SK-N-SH (cell line): ENCODE data around the gene PHLPP1. TPM values are rescaled to one million over a fixed set of nuclear protein-coding genes. Genes with fewer than 3 reads are reported as not detected.

Experiments
- CTCF ChIA-PET: fragments of 300-600, 350-600 bp; formaldehyde crosslinking; extraction: SDS; loops from one replicate; lab custom pipeline; 2021; lab: Yijun Ruan, JAX
- POLR2A ChIA-PET: fragments of 350-600 bp; sonication (Branson Sonifier 250); formaldehyde crosslinking; extraction: SDS; loops from one replicate; lab custom pipeline; 2020; ENCODE audit warnings: antibody characterized with exemption, inconsistent platforms; lab: Yijun Ruan, JAX
- DNase-seq: peaks from one replicate; pipeline ENCODE4 v3.0.0; 2012
- H2AFZ ChIP-seq: fragments of 200-600 bp; sonication (generic); 2 replicates; pipeline ENCODE4 v1.8.1; 2016; ENCODE audit warnings: antibody characterized with exemption, mild to moderate bottlenecking, low read depth
- H3F3A ChIP-seq: fragments of 200-600 bp; sonication (generic); replicated peaks from 2 replicates; pipeline ENCODE3; 2016; ENCODE audit warnings: antibody characterized with exemption, mild to moderate bottlenecking; ENCODE audit not compliant: insufficient read depth
- H3K27ac ChIP-seq, 2 experiments: fragments of 200-500 bp in 1 of 2; fragments of 200-600 bp in 1 of 2; sonication (Bioruptor generic) in 1 of 2; sonication (generic), shearing (Covaris generic) in 1 of 2; 2 replicates each; pipeline versions ENCODE4 v1.5.1 to v1.6.1; 2014 to 2016; ENCODE audit warnings: low read depth in 2 of 2, inconsistent platforms in 1 of 2, low read length in 1 of 2, mild to moderate bottlenecking in 1 of 2, mixed read lengths in 1 of 2
- H3K27me3 ChIP-seq: fragments of 200-600 bp; sonication (generic), shearing (Covaris generic); 2 replicates; pipeline ENCODE4 v1.6.1; 2016; ENCODE audit warnings: mixed run types; ENCODE audit not compliant: insufficient read depth
- H3K36me3 ChIP-seq, 2 experiments: fragments of 200-500 bp in 1 of 2; fragments of 200-600 bp in 1 of 2; sonication (Bioruptor generic) in 1 of 2; sonication (generic) in 1 of 2; replicated peaks in 1 of 2; 2 replicates each; pipeline versions ENCODE3 to v1.5.1; 2014 to 2016; ENCODE audit warnings: low read length in 1 of 2, mild to moderate bottlenecking in 1 of 2; ENCODE audit not compliant: insufficient read depth in 2 of 2, control insufficient read depth in 1 of 2
- H3K4me1 ChIP-seq, 2 experiments: fragments of 200-500 bp in 1 of 2; fragments of 200-600 bp in 1 of 2; sonication (Bioruptor generic) in 1 of 2; sonication (generic), shearing (Covaris generic) in 1 of 2; 2 replicates each; pipeline versions ENCODE4 v1.5.1 to v1.6.1; 2014 to 2016; ENCODE audit warnings: low read depth in 1 of 2, low read length in 1 of 2, mixed run types in 1 of 2; ENCODE audit not compliant: insufficient read depth in 2 of 2, control insufficient read depth in 1 of 2
- H3K4me2 ChIP-seq: fragments of 200-600 bp; sonication (generic), shearing (Covaris generic); 2 replicates; pipeline ENCODE4 v1.6.1; 2017; ENCODE audit warnings: mixed run types
- H3K4me3 ChIP-seq, 2 experiments: fragments of 200-500 bp in 1 of 2; fragments of 200-600 bp in 1 of 2; sonication (Bioruptor generic) in 1 of 2; sonication (generic), shearing (Covaris generic) in 1 of 2; 2 replicates each; pipeline versions ENCODE4 v1.5.1 to v1.8.1; 2014 to 2016; ENCODE audit warnings: low read depth in 2 of 2, inconsistent platforms in 1 of 2, low read length in 1 of 2, mild to moderate bottlenecking in 1 of 2, mixed read lengths in 1 of 2, moderate library complexity in 1 of 2
- H3K79me2 ChIP-seq: fragments of 200-600 bp; sonication (generic); 2 replicates; pipeline ENCODE4 v1.8.1; 2017; ENCODE audit warnings: mild to moderate bottlenecking; ENCODE audit not compliant: insufficient read depth
- H3K9ac ChIP-seq: fragments of 200-600 bp; sonication (generic); 2 replicates; pipeline ENCODE4 v1.6.1; 2017; ENCODE audit warnings: mixed run types
- H3K9me2 ChIP-seq: fragments of 200-600 bp; sonication (generic); 2 replicates; pipeline ENCODE4 v1.6.1; 2017; ENCODE audit warnings: mixed run types
- H3K9me3 ChIP-seq: fragments of 200-600 bp; sonication (generic); 2 replicates; pipeline ENCODE4 v1.6.1; 2017; ENCODE audit warnings: mixed run types, mild to moderate bottlenecking, moderate library complexity
- H4K20me1 ChIP-seq: fragments of 200-600 bp; sonication (generic); 2 replicates; pipeline ENCODE4 v1.6.1; 2017; ENCODE audit warnings: mild to moderate bottlenecking, mixed run types; ENCODE audit not compliant: insufficient read depth
- CHD2 ChIP-seq: fragments of 150-350 bp; IDR thresholded peaks from 2 replicates; pipeline ENCODE4 v1.6.1; 2018; ENCODE audit warnings: low read length; ENCODE audit not compliant: partially characterized antibody
- EZH2phosphoT487 ChIP-seq: fragments of 200-600 bp; sonication (generic); IDR thresholded peaks from 2 replicates; pipeline ENCODE4 v1.6.1; 2017; ENCODE audit warnings: low read depth, mixed run types, mild to moderate bottlenecking, antibody characterized with exemption, moderate library complexity, borderline replicate concordance
- FOSL2 ChIP-seq: IDR thresholded peaks from 2 replicates; pipeline ENCODE4 v1.4.0; 2012; ENCODE audit warnings: low read depth, mild to moderate bottlenecking, moderate library complexity, borderline replicate concordance
- GABPA ChIP-seq: IDR thresholded peaks from 2 replicates; pipeline ENCODE4 v1.4.0; 2012; ENCODE audit warnings: low read depth, mild to moderate bottlenecking
- IRF3 ChIP-seq: fragments of 150-350 bp; IDR thresholded peaks from 2 replicates; pipeline ENCODE4 v1.6.1; 2016; ENCODE audit warnings: mild to moderate bottlenecking, low read depth, low read length
- JUND ChIP-seq: IDR thresholded peaks from 2 replicates; pipeline ENCODE4 v1.4.0; 2012
- MAX ChIP-seq: IDR thresholded peaks from 2 replicates; pipeline ENCODE4 v1.4.0; 2012; ENCODE audit warnings: low read depth
- NRF1 ChIP-seq: IDR thresholded peaks from 2 replicates; pipeline ENCODE4 v1.6.1; 2012; ENCODE audit warnings: low read depth, mild to moderate bottlenecking, low read length
- POLR2AphosphoS5 ChIP-seq: IDR thresholded peaks from 2 replicates; pipeline ENCODE4 v1.6.1; 2012; ENCODE audit warnings: low read depth, low read length
- RCOR1 ChIP-seq: fragments of 150-350 bp; IDR thresholded peaks from 2 replicates; pipeline ENCODE4 v1.6.1; 2017; ENCODE audit warnings: antibody characterized with exemption, low read length
- RFX5 ChIP-seq: IDR thresholded peaks from 2 replicates; pipeline ENCODE4 v1.6.1; 2012; ENCODE audit warnings: mild to moderate bottlenecking, improper control_type of control experiment, low read length
- RXRA ChIP-seq: IDR thresholded peaks from 2 replicates; pipeline ENCODE4 v1.4.0; 2012; ENCODE audit warnings: low read depth, mild to moderate bottlenecking, borderline replicate concordance
- SMC3 ChIP-seq: IDR thresholded peaks from 2 replicates; pipeline ENCODE4 v1.6.1; 2012; ENCODE audit warnings: low read depth, low read length, improper control_type of control experiment
- TCF12 ChIP-seq: IDR thresholded peaks from 2 replicates; pipeline ENCODE4 v1.4.0; 2012
- YY1 ChIP-seq: IDR thresholded peaks from 2 replicates; pipeline ENCODE4 v1.4.0; 2012; ENCODE audit warnings: low read depth, mild to moderate bottlenecking
- WGBS: methylation state at CpG from one replicate; pipeline ENCODE4 v1.1.6; 2017; ENCODE audit warnings: low lambda C conversion rate; 5-methylcytosine and 5-hydroxymethylcytosine counted together
- polyA plus RNA-seq, 3 experiments: library from polyadenylated mRNA; depleted of rRNA; stranded (reverse); fragments of >200 nt; gene quantifications; 2 replicates each; pipeline ENCODE4 v1.2.3, GENCODE V29; 2012
- TF ChIP-seq, protein P1 (sequence below): IDR thresholded peaks from 2 replicates; pipeline ENCODE4 v1.6.1; 2012; ENCODE audit warnings: mild to moderate bottlenecking, low read depth, low read length, moderate library complexity
- TF ChIP-seq, protein P2 (sequence below): fragments of 200-600 bp; sonication (generic); IDR thresholded peaks from 2 replicates; pipeline ENCODE4 v1.6.1; 2017; ENCODE audit warnings: antibody characterized with exemption, mild to moderate bottlenecking, moderate library complexity

The PHLPP1 gene
- polyA plus RNA-seq, 1 of the 3 experiments (the other 2 are of a cell fraction): 4.6 TPM

- Histone ChIP-seq H3K9ac (no peak overlapping the region), H3K79me2 (0 out of 2 replicates have a peak, but pooled peaks cover 9% of the 10 kb centered on the region), H3K9me3 (no peaks in the 10 kb centered on the region), H3K4me3 (no peak overlapping the region), H3F3A (no peaks in the 10 kb centered on the region), H2AFZ (no peak overlapping the region), H3K9me2 (no peaks in the 10 kb centered on the region), H3K27me3 (no peaks in the 10 kb centered on the region), H3K36me3 (no peaks in the 10 kb centered on the region), H3K4me1 (peaks cover 0 to 16% of the 10 kb centered on the region in 2 experiments; a peak in 3 of 4 replicates), H4K20me1 (no peaks in the 10 kb centered on the region), H3K4me2 (0 out of 2 replicates have a peak overlapping the region, but pooled peaks have one; percentile 0), H3K27ac (peak overlapping the region; percentile 19 to 64; a peak in 3 of 4 replicates)
- 51% methylated on average over 3 of the region's 3 CpGs for WGBS
- TF ChIP-seq NRF1 (no peak), RCOR1 (no peak), IRF3 (no peak), FOSL2 (no peak), JUND (no peak), CHD2 (no peak), POLR2AphosphoS5 (no peak), RFX5 (no peak), GABPA (no peak), SMC3 (no peak), RXRA (no peak)
- TF ChIP-seq, protein P1, sequence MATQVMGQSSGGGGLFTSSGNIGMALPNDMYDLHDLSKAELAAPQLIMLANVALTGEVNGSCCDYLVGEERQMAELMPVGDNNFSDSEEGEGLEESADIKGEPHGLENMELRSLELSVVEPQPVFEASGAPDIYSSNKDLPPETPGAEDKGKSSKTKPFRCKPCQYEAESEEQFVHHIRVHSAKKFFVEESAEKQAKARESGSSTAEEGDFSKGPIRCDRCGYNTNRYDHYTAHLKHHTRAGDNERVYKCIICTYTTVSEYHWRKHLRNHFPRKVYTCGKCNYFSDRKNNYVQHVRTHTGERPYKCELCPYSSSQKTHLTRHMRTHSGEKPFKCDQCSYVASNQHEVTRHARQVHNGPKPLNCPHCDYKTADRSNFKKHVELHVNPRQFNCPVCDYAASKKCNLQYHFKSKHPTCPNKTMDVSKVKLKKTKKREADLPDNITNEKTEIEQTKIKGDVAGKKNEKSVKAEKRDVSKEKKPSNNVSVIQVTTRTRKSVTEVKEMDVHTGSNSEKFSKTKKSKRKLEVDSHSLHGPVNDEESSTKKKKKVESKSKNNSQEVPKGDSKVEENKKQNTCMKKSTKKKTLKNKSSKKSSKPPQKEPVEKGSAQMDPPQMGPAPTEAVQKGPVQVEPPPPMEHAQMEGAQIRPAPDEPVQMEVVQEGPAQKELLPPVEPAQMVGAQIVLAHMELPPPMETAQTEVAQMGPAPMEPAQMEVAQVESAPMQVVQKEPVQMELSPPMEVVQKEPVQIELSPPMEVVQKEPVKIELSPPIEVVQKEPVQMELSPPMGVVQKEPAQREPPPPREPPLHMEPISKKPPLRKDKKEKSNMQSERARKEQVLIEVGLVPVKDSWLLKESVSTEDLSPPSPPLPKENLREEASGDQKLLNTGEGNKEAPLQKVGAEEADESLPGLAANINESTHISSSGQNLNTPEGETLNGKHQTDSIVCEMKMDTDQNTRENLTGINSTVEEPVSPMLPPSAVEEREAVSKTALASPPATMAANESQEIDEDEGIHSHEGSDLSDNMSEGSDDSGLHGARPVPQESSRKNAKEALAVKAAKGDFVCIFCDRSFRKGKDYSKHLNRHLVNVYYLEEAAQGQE: no peak
- ChIA-PET CTCF (interaction anchor here (0.7 kb wide), 1 partner anchor 333 kb away, joined by 3 read pairs; no protein-coding TSS in a partner anchor), POLR2A (no interaction called here)
- peak; percentile 33 for DNase-seq
Observed at GRCh38 chr18:62767836-62768557, 52.7 kb downstream of the PHLPP1 start.

DNA sequence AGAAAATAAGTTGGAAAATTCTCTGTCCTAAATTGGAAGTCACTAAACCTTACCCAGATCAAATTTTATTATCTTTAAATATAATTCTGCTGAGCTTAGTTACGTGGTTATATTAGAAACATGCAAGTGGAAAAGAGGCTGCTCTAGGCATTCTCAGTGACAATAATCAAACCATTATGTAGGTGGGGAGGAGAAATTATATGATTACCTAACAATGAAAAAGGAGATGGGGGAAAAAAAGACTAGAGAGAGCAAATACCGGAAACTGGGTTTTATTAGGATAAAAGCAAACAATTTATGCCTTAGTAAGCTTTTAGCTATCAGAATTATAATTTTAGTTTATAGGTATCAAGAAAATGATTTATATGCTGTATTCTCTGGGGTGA is 53.2 kb downstream of the PHLPP1 start:
- CTCF ChIA-PET: no interaction called here
- H3K4me2 ChIP-seq: 0 out of 2 replicates have a peak overlapping the region, but pooled peaks have one; percentile 0
- peaks cover 13% of the 10 kb centered on the region; the same call in 1 of the 2 replicates for H3K79me2 ChIP-seq
- no peak for TF ChIP-seq RCOR1
- no peak for TF ChIP-seq CHD2
- no peak for TF ChIP-seq YY1
- no peak for TF ChIP-seq FOSL2
- TF ChIP-seq, protein P2, sequence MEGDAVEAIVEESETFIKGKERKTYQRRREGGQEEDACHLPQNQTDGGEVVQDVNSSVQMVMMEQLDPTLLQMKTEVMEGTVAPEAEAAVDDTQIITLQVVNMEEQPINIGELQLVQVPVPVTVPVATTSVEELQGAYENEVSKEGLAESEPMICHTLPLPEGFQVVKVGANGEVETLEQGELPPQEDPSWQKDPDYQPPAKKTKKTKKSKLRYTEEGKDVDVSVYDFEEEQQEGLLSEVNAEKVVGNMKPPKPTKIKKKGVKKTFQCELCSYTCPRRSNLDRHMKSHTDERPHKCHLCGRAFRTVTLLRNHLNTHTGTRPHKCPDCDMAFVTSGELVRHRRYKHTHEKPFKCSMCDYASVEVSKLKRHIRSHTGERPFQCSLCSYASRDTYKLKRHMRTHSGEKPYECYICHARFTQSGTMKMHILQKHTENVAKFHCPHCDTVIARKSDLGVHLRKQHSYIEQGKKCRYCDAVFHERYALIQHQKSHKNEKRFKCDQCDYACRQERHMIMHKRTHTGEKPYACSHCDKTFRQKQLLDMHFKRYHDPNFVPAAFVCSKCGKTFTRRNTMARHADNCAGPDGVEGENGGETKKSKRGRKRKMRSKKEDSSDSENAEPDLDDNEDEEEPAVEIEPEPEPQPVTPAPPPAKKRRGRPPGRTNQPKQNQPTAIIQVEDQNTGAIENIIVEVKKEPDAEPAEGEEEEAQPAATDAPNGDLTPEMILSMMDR: no peak
- no peak for TF ChIP-seq RXRA
- TF ChIP-seq SMC3: no peak
- no peak for TF ChIP-seq TCF12
- TF ChIP-seq MAX: no peak
- no peak for TF ChIP-seq EZH2phosphoT487
- TF ChIP-seq RFX5: no peak
- no peak for TF ChIP-seq JUND

More for the DNA sequence above, 53.2 kb downstream of the PHLPP1 start:
- H2AFZ ChIP-seq: no peak overlapping the region
- H4K20me1 ChIP-seq: no peaks in the 10 kb centered on the region
- no peak overlapping the region for H3K4me3 ChIP-seq
- 82% methylated on average over 2 of the region's 2 CpGs for WGBS
- H3K36me3 ChIP-seq: no peaks in the 10 kb centered on the region
- H3K9me3 ChIP-seq: no peaks in the 10 kb centered on the region
- H3K9ac ChIP-seq: no peak overlapping the region
- POLR2A ChIA-PET: no interaction called here
- no peaks in the 10 kb centered on the region for H3K27me3 ChIP-seq
- H3K4me1 ChIP-seq: peaks cover 0 to 14% of the 10 kb centered on the region in 2 experiments; a peak in 3 of 4 replicates
- no peaks in the 10 kb centered on the region for H3K9me2 ChIP-seq
- no peaks in the 10 kb centered on the region for H3F3A ChIP-seq
- H3K27ac ChIP-seq: peak overlapping the region; percentile 19 to 64; a peak in 3 of 4 replicates
- DNase-seq: peak; percentile 27
